Limb (tissue), 2 donors: ENCODE data around the gene IL1R2.
"Not testable (repeated sequence)": the region's sequence is repeated elsewhere in the genome, so short reads cannot be mapped to it uniquely, and the experiment has no call there.

Source experiments
- DNase-seq, 2 donors: peaks; one replicate each; pipeline ENCODE4 v3.0.0-alpha.2; 2016; ENCODE audit errors: extremely low spot score in 2 of 2

Gene IL1R2

DNA sequence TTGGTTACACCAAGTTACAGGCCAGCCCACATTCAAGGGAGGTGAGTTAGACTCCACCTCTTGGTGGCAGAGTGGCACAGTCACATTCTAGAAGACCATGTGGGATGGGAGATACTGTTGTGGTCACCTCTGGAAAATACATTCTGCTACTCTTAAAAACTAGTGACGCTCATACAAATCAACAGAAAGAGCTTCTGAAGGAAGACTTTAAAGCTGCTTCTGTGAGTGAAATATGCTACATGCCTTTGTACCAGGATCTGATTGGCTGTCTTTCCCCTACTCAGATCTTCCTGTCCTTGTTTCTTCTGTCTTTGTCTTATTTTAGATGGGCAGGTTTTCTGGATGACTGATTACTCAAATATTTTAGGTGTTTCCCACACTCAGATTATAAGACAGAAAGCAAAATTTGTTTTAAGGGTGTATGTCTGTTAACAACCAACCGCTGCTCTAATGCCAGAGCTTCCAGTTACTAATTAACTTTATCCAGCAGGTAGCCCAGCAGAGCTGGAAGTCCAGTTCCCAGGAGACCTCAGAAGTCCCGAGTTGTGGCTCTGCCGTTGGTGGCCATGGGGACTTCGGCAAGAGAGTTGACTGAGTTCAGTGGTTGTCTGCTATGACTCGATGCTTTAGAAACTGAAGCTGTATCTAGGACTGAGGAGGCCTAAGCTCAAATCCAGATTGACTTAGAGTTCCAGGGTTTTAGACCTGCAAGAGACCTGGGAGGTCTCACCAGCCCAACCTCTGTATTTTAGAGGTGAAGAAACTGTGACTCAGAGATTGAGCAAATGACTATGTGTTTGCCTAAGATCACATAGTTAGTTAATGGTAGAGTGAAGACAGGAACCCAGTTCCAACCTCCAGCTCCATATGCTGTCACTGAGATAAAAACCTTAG, 7.4 kb downstream of the IL1R2 start:
- DNase-seq: no peak

GRCh38 chr2:102000012-102000411, 8.3 kb downstream of the IL1R2 start:
- no peak for DNase-seq

DNA sequence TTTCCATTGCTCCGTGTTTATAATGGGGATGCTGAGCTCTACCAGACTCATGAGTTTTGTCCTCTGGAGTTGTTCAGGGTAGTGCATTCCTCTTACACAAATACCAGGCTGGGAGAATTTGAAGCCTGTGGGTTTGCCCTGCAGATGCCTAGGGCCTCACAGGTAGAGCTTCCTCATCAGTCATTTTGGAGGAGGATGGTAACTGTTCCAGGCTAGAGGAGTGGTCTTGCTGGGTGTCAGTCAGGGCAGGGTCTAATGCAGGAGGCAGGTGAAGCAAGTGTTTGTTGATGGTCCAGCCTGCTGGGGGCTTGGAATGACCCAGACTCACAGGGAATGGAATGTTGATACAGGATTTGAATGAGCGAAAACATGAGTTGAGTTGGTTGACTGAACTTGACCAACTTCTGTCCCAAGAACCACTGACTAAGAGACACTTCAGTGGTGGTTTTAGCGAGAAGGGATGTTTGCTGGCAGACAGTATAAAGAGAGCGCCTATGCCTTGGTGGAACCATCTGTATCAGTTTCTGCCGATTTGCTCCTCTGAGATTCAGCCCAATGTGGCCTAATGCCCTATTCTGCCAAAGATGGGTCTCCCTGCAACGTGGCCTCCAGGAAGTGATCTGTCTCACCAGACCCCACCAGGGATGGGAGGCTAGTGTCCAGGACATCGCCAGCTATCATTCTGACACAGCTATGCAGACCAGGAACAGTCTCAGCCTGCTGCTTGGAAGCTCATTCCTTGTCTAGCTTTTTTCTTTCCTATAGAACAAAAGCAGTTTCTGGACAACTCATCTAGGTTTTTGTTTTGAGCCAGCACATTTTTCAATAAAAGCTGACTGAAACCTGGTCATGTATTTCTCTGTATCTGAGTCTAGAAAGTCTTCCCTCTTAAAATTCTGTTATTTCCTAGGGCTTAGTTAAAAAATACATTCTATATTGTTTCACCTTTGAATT, 9.3 kb downstream of the IL1R2 start:
- DNase-seq: no peak

DNA sequence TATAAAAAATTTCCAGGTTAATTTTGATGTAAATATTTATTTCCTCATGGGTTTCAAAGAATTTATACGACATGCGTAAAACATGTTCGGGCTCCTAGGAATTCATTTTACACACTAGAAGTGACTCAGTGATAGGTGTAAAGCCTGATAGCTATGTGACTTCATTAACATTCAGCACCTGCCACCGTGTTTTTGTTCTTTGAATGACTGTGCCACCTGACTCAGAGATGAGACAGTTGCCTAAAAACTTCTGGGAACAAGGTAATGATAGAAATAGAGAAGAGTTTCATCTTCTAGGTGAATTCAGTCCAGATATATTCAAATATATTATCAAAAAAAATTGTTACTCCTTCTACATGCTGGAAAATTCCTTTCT, 10.0 kb downstream of the IL1R2 start:
- DNase-seq: no peak

DNA sequence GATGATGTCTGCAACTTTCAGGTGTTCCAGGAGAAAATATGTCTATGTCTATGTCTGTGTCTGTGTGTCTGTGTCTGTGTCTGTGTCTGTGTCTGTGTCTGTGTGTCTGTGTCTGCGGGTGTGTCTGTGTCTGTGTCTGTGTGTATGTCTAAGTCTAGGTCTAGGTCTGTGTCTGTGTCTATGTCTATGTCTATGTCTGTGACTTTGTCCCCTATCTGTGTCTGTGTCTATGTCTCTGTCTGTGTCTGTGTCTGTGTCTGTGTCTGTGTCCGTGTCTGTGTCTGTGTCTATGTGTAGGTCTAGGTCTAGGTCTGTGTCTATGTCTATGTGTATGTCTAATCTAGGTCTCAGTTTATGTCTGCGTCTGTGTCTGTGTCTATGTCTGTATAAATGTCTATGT, 10.5 kb downstream of the IL1R2 start:
- DNase-seq: no peak

GRCh38 chr2:102002909-102003308, 11.1 kb downstream of the IL1R2 start:
- not testable (repeated sequence) for DNase-seq

DNA sequence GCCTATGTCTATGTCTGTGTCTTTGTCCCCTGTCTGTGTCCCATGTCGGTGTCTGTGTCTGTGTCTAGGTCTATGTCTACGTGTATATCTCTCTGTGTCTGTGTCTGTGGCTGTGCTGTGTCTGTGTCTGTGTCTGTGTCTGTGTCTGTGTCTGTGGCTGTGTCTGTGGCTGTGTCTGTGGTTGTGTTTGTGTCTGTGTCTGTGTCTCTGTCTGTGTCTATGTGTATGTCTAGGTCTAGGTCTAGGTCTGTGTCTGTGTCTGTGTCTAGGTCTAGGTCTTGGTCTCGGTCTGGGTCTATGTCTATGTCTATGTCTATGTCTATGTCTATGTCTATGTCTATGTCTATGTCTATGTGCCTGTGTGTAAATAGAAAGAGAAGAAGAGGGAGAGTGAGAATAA, 11.9 kb downstream of the IL1R2 start:
- DNase-seq: no peak

- no peak for DNase-seq
These were observed 12.8 kb downstream of the IL1R2 start for GRCh38 chr2:102004581-102004980.

GRCh38 chr2:102005449-102005848, 13.7 kb downstream of the IL1R2 start:
- DNase-seq: no peak

DNA sequence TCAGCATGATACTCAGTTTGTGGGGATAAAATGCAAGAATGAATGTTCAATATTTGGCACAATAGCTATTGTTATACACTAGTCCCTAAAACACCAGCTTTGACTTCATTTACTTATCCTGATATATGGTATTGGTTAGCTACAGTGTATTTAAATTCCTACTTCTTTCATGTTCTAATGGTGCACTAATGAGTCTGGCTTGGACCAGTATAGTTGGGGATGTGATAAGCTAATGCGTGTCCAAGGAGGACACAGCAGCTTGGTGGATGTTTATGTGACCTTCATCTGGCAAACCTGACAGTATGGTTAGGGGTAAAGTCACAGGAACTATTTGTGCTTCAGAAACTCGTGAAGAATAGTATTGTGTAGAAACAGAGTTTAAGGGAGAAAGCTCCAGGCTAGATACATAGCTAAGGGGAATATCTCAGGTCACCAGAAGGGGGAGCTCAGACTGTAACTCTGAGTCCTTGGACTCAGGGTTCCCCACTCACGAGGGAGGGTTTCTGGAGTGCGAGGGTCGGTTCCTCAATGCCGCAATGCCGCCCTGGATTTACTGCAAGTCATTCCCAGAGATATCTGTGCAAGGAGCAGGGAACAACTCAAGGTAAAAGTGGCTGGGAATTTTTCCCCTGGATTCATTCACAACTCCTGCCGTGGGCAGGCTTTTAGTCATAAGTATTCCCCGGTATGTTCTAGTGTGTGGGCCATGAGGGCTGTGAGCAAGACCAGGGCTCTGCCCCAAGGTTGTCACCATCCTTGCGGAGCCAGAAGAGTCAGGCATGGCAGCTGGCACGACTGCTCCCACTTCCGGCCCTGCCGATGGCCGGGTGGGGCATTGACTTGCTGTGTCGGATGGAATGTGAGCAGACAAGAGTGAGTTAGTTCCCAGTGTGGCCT, 14.5 kb downstream of the IL1R2 start:
- no peak for DNase-seq

- no peak for DNase-seq
These were observed 15.1 kb downstream of the IL1R2 start for GRCh38 chr2:102006886-102007278.

DNA sequence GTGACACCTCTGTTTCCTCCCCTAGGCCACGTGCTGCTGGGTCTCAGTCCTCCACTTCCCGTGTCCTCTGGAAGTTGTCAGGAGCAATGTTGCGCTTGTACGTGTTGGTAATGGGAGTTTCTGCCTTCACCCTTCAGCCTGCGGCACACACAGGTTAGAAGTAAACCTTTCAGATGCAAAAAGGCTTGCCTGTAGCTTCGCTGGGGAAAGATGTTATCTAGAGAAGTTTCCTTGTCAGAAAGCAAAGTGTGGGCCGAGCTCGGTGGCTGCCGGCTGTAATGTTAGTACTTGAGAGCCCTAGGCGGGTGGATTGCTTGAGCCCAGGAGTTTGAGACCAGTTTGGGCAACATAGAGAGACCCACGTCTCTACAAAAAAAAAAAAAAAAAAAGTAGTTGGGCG, 16.7 kb downstream of the IL1R2 start:
- no peak for DNase-seq

GRCh38 chr2:102009557-102009956, 17.8 kb downstream of the IL1R2 start:
- no peak for DNase-seq

DNA sequence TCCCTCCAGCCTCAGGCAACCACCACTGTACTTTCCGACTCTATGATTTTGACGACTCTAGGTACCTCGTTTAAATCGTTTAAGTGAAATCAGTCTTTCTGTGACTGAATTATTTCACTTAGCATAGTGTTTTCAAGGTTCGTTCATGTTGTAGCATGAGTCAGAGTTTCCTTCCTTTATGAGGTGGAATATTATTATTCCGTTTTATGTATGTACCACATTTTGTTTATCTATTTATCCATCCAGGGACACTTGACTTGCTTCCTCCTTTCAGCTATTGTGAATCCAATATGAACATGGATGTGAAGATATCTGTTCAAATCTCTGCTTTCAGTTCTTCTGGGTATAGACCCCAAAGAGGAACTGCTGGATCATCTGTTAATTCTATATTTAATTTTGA, 19.1 kb downstream of the IL1R2 start:
- DNase-seq: no peak

GRCh38 chr2:102012061-102012614, 20.4 kb downstream of the IL1R2 start:
- DNase-seq: no peak

GRCh38 chr2:102013206-102014040, 21.7 kb downstream of the IL1R2 start:
- no peak for DNase-seq

DNA sequence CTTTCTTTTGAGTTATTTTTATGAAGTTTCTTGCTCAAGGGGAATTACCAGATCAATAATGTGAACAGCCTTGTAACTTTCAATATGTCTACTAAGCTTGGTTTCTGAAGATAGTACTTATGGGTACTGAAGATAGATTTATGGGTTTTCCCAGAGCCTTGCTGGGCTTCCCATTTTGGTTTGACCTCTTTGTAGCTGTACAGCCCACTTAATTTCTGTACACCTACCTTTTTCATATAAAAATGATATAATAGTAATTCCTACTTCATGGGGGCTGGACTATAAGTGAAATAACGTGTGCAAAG, 22.2 kb downstream of the IL1R2 start:
- no peak for DNase-seq

DNA sequence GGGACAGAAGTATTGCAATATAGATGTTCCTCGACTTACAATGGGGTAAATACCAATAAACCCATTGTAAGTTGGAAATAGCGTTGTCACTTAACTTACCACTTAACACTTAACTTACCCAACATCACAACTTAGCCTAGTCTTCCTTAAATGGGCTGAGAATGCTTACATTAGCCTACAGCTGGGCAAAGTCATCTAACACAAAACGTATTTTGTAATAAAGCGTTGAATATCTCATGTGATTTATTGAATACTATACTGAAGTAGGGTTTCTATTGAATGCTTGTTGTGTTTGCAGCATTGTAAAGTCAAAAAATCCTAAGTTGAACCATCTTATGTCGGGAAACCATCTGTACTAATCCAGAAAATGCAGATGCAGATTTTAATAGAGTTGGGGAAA, 23.6 kb downstream of the IL1R2 start:
- no peak for DNase-seq

GRCh38 chr2:102016399-102016955, 24.7 kb downstream of the IL1R2 start:
- no peak for DNase-seq

- DNase-seq: no peak
These were observed 27.2 kb downstream of the IL1R2 start for GRCh38 chr2:102018823-102019445.
